Stimulated activated CD4-positive, alpha-beta T cell treated with anti-CD3 and anti-CD28 coated beads, Interleukin-4, amount 100 ng/mL, for 24 hours (primary cell): ENCODE results near the gene MMP1.

Experiments
- DNase-seq: peaks from one replicate; pipeline ENCODE4 v3.0.0-alpha.2; 2020

The MMP1 gene

GRCh38 chr11:102798012-102798746, at the start of gene MMP1:
Gene MMP1, minus strand, starts transcription at chr11:102798160. Its CDS starts 68 bp downstream, at chr11:102798092.
- DNase-seq: no peak

- DNase-seq: no peak
These were observed 48.3 kb upstream of the MMP1 start for GRCh38 chr11:102846292-102846691.

- no peak for DNase-seq
These were observed 45.5 kb upstream of the MMP1 start, which contains the start of gene MMP3 for GRCh38 chr11:102843489-102843888. Gene MMP3, minus strand, starts transcription at chr11:102843609. Its CDS starts 63 bp downstream, at chr11:102843546.

GRCh38 chr11:102842930-102843329, 45.0 kb upstream of the MMP1 start:
- no peak for DNase-seq

- no peak for DNase-seq
These were observed 42.1 kb upstream of the MMP1 start for GRCh38 chr11:102840018-102840417.

GRCh38 chr11:102837646-102838045, 39.7 kb upstream of the MMP1 start:
- no peak for DNase-seq

GRCh38 chr11:102837156-102837555, 39.2 kb upstream of the MMP1 start:
- DNase-seq: no peak

- DNase-seq: no peak
These were observed 38.4 kb upstream of the MMP1 start for GRCh38 chr11:102836290-102836875.

GRCh38 chr11:102833731-102834130, 35.8 kb upstream of the MMP1 start:
- DNase-seq: no peak

GRCh38 chr11:102832612-102833011, 34.7 kb upstream of the MMP1 start:
- DNase-seq: no peak

GRCh38 chr11:102831489-102832440, 33.8 kb upstream of the MMP1 start:
- no peak for DNase-seq

- DNase-seq: no peak
These were observed 33.1 kb upstream of the MMP1 start for GRCh38 chr11:102831128-102831488.

GRCh38 chr11:102830001-102830727, 32.2 kb upstream of the MMP1 start:
- no peak for DNase-seq

GRCh38 chr11:102829316-102830000, 31.5 kb upstream of the MMP1 start:
- DNase-seq: no peak

- DNase-seq: no peak
These were observed 26.6 kb upstream of the MMP1 start for GRCh38 chr11:102824556-102824955.

GRCh38 chr11:102819491-102819890, 21.5 kb upstream of the MMP1 start:
- DNase-seq: no peak

- no peak for DNase-seq
These were observed 15.5 kb upstream of the MMP1 start for GRCh38 chr11:102813484-102813883.

GRCh38 chr11:102812188-102812587, 14.2 kb upstream of the MMP1 start:
- DNase-seq: no peak

GRCh38 chr11:102810950-102811660, 13.1 kb upstream of the MMP1 start:
- no peak for DNase-seq

- DNase-seq: no peak
These were observed 12.0 kb upstream of the MMP1 start for GRCh38 chr11:102809971-102810370.

GRCh38 chr11:102807921-102808320, 10.0 kb upstream of the MMP1 start:
- no peak for DNase-seq

GRCh38 chr11:102806296-102806695, 8.3 kb upstream of the MMP1 start:
- no peak for DNase-seq
